ENCODE measurements around the gene F3.

DNA sequence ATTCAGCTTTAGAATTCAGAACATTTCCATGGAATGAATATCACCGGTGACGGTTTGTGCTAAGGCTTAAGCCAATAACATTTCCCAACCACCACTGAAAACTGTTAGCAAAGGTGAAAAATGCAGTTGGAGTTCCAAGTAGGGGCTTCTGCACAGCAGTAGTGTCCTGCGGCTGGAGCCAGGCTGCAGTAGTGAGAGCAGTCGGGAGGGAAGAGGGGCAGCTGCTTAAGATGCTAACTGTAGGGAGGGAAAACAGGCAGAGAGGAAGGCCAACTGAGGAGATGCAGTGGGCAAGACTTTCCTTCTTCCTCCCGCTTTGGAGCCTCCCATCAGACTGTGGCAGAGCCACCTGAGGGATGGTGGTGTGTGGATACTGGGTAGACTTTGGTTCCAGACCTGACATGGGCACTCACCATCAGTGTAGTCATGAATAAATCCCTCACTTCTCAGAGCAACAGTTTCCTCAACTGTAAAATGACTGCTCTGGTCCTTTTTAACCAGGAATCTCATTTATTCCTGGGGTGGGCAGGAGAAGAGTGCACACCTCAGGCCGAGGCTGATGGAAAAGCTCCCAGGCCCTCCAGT, 3.2 kb downstream of the F3 start:
- TF ChIP-seq, protein P1, sequence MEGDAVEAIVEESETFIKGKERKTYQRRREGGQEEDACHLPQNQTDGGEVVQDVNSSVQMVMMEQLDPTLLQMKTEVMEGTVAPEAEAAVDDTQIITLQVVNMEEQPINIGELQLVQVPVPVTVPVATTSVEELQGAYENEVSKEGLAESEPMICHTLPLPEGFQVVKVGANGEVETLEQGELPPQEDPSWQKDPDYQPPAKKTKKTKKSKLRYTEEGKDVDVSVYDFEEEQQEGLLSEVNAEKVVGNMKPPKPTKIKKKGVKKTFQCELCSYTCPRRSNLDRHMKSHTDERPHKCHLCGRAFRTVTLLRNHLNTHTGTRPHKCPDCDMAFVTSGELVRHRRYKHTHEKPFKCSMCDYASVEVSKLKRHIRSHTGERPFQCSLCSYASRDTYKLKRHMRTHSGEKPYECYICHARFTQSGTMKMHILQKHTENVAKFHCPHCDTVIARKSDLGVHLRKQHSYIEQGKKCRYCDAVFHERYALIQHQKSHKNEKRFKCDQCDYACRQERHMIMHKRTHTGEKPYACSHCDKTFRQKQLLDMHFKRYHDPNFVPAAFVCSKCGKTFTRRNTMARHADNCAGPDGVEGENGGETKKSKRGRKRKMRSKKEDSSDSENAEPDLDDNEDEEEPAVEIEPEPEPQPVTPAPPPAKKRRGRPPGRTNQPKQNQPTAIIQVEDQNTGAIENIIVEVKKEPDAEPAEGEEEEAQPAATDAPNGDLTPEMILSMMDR (IDR thresholded peaks at IDR 0.05), result no peak
- TF ChIP-seq POLR2A (IDR thresholded peaks at IDR 0.05), result no peak
